ENCODE measurements around the gene FGD6. TPM values are rescaled to one million over a fixed set of nuclear protein-coding genes. Genes with fewer than 3 reads are reported as not detected.

The FGD6 gene
- total RNA-seq, 2 experiments from 2014 or later = 5.6 to 7.8 TPM

DNA sequence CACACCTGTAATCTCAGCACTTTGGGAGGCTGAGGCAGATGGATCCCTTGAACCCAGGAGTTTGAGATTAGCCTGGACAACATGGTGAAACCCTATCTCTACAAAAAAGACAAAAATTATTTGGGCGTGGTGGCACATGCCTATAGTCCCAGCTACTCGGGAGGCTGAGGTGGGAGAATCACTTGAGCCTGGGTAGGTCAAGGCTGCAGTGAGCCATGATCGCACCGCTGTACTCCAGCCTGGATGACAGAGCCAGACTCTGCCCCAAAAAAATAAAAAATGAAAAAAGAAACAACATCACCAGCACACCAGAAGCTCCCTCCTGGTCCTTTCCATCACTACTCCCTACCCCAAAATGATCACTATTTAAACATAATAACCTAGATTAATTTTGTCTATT, 2.9 kb upstream of the FGD6 start:
- Histone ChIP-seq H3K4me1 (ENCODE audit: insufficient read depth, low read length, poor library complexity, severe bottlenecking) (peaks cover 18% of the 10 kb centered on the region), H3K79me2 (ENCODE audit: insufficient read depth, low read depth, low read length) (peaks cover 92% of the 10 kb centered on the region), H2AFZ (ENCODE audit: low read length) (no peak overlapping the region), H3K36me3 (ENCODE audit: insufficient read depth, low read length) (peaks cover 44% of the 10 kb centered on the region), H3K9me2 (ENCODE audit: insufficient read depth, low read length) (no peaks in the 10 kb centered on the region), H3K4me2 (ENCODE audit: low read length) (peak overlapping the region; percentile 86), H3K4me3 (ENCODE audit: low read depth, low read length, poor library complexity, severe bottlenecking) (peak overlapping the region; percentile 85), H3K27ac (ENCODE audit: low read depth, low read length, poor library complexity, severe bottlenecking) (no peak overlapping the region), H4K20me1 (ENCODE audit: insufficient read depth, low read length) (peaks cover 3% of the 10 kb centered on the region; the same call in 1 of the 2 replicates), H3K9me3 (ENCODE audit: low read length) (peaks cover 4% of the 10 kb centered on the region; the same call in 1 of the 2 replicates)
- POLR2A ChIA-PET = interaction anchor here (0.6 to 1.3 kb wide), 3 partner anchors 9 to 553 kb away, joined by 3 read pairs; no protein-coding TSS in a partner anchor
- CTCF ChIA-PET (ENCODE audit: unreplicated experiment) = no interaction called here
- BruUV-seq (replicated peaks) = no TSS peak
- intact Hi-C loops (cut with micrococcal nuclease; ENCODE audit: unreplicated experiment) = no loop called here
- no peak for DNase-seq (ENCODE audit: low spot score)
- TF ChIP-seq, protein P1, sequence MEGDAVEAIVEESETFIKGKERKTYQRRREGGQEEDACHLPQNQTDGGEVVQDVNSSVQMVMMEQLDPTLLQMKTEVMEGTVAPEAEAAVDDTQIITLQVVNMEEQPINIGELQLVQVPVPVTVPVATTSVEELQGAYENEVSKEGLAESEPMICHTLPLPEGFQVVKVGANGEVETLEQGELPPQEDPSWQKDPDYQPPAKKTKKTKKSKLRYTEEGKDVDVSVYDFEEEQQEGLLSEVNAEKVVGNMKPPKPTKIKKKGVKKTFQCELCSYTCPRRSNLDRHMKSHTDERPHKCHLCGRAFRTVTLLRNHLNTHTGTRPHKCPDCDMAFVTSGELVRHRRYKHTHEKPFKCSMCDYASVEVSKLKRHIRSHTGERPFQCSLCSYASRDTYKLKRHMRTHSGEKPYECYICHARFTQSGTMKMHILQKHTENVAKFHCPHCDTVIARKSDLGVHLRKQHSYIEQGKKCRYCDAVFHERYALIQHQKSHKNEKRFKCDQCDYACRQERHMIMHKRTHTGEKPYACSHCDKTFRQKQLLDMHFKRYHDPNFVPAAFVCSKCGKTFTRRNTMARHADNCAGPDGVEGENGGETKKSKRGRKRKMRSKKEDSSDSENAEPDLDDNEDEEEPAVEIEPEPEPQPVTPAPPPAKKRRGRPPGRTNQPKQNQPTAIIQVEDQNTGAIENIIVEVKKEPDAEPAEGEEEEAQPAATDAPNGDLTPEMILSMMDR (conservative IDR thresholded peaks at IDR 0.05; ENCODE audit: low read length) = no peak
- no peak for TF ChIP-seq EZH2phosphoT487 (IDR thresholded peaks at IDR 0.05; ENCODE audit: borderline replicate concordance, low read depth, low read length)

GRCh38 chr12:95218150-95219133, 1.2 kb upstream of the FGD6 start:
- TF ChIP-seq EZH2phosphoT487 (IDR thresholded peaks at IDR 0.05; ENCODE audit: borderline replicate concordance, low read depth, low read length) = no peak
- TF ChIP-seq, protein P1 (conservative IDR thresholded peaks at IDR 0.05; ENCODE audit: low read length) = no peak
- Histone ChIP-seq H4K20me1 (ENCODE audit: insufficient read depth, low read length) (peaks cover 3% of the 10 kb centered on the region; the same call in 1 of the 2 replicates), H3K4me2 (ENCODE audit: low read length) (peak overlapping the region; percentile 86), H3K4me1 (ENCODE audit: insufficient read depth, low read length, poor library complexity, severe bottlenecking) (peaks cover 34% of the 10 kb centered on the region), H3K9me2 (ENCODE audit: insufficient read depth, low read length) (no peaks in the 10 kb centered on the region), H3K27ac (ENCODE audit: low read depth, low read length, poor library complexity, severe bottlenecking) (peak overlapping the region; percentile 82), H3K36me3 (ENCODE audit: insufficient read depth, low read length) (peaks cover 27% of the 10 kb centered on the region), H3K9me3 (ENCODE audit: low read length) (peaks cover 4% of the 10 kb centered on the region; the same call in 1 of the 2 replicates), H3K79me2 (ENCODE audit: insufficient read depth, low read depth, low read length) (peaks cover 92% of the 10 kb centered on the region), H2AFZ (ENCODE audit: low read length) (peak overlapping the region; percentile 22; the same call in 1 of the 2 replicates), H3K4me3 (ENCODE audit: low read depth, low read length, poor library complexity, severe bottlenecking) (peak overlapping the region; percentile 85)
- intact Hi-C loops (cut with micrococcal nuclease; ENCODE audit: unreplicated experiment) = no loop called here
- CTCF ChIA-PET (ENCODE audit: unreplicated experiment) = no interaction called here
- POLR2A ChIA-PET = interaction anchor here (0.6 to 4.9 kb wide), 5 partner anchors 9 to 176 kb away, joined by 3 to 44 read pairs (median 4); no protein-coding TSS in a partner anchor
- BruUV-seq (replicated peaks) = TSS peak; percentile 69
- DNase-seq (ENCODE audit: low spot score) = peak; percentile 79
